DND-41 (cell line): ENCODE measurements around the gene MAP3K14.
A peak's percentile ranks its signal among the peaks of the same experiment; 100 is the strongest.

Source experiments
- ATAC-seq: fragments of 200-7000 bp; cut with Tn5 transposase; 3 replicates; pipeline ENCODE4 v1.9.1; 2021; ENCODE audit warnings: low read depth; ENCODE audit not compliant: insufficient read depth
- DNase-seq: peaks from one replicate; pipeline ENCODE4 v3.0.0-alpha.2; 2020
- H2AFZ ChIP-seq: 2 replicates; pipeline ENCODE4 v1.6.0; 2012; ENCODE audit warnings: low read depth, low read length
- H3K27ac ChIP-seq: 2 replicates; pipeline ENCODE4 v1.5.1; 2012; ENCODE audit warnings: low read length, inconsistent platforms
- H3K27me3 ChIP-seq: fragments of 200-600 bp; sonication (generic); 2 replicates; pipeline ENCODE4 v1.6.0; 2012; ENCODE audit warnings: low read length, mild to moderate bottlenecking, inconsistent platforms; ENCODE audit not compliant: insufficient read depth, poor library complexity
- H3K36me3 ChIP-seq: 2 replicates; pipeline ENCODE4 v1.5.1; 2012; ENCODE audit warnings: low read length, inconsistent platforms; ENCODE audit not compliant: insufficient read depth
- H3K4me1 ChIP-seq: 2 replicates; pipeline ENCODE4 v1.5.1; 2012; ENCODE audit warnings: mild to moderate bottlenecking, low read length; ENCODE audit not compliant: insufficient read depth
- H3K4me2 ChIP-seq: 2 replicates; pipeline ENCODE4 v1.6.0; 2012; ENCODE audit warnings: mild to moderate bottlenecking, moderate library complexity, low read length, inconsistent platforms; ENCODE audit not compliant: insufficient read depth
- H3K4me3 ChIP-seq, 2 experiments: fragments of 200-600 bp in 1 of 2; shearing (Covaris generic) in 1 of 2; 2 replicates each; pipeline ENCODE4 v1.5.1; 2012 to 2016; ENCODE audit warnings: inconsistent platforms in 2 of 2, low read length in 2 of 2, mild to moderate bottlenecking in 2 of 2, low read depth in 1 of 2, moderate library complexity in 1 of 2
- H3K79me2 ChIP-seq: 2 replicates; pipeline ENCODE4 v1.6.0; 2012; ENCODE audit warnings: low read length, inconsistent platforms; ENCODE audit not compliant: insufficient read depth
- H3K9ac ChIP-seq: 2 replicates; pipeline ENCODE4 v1.6.0; 2012; ENCODE audit warnings: low read depth, mild to moderate bottlenecking, inconsistent platforms, low read length, moderate library complexity
- H3K9me3 ChIP-seq: 2 replicates; pipeline ENCODE4 v1.5.1; 2012; ENCODE audit warnings: low read length, moderate library complexity, mild to moderate bottlenecking, inconsistent platforms; ENCODE audit not compliant: insufficient read depth, severe bottlenecking
- H4K20me1 ChIP-seq: 2 replicates; pipeline ENCODE4 v1.6.0; 2012; ENCODE audit warnings: low read length; ENCODE audit not compliant: insufficient read depth
- CTCF ChIP-seq: IDR thresholded peaks from 2 replicates; pipeline ENCODE4 v1.5.1; 2012; ENCODE audit warnings: borderline replicate concordance, low read length, moderate library complexity, mild to moderate bottlenecking; ENCODE audit not compliant: poor library complexity, severe bottlenecking; ENCODE audit errors: extremely low read depth
- EZH2 ChIP-seq: IDR thresholded peaks from 3 replicates; pipeline ENCODE4 v1.6.1; 2012; ENCODE audit warnings: borderline replicate concordance, low read depth, mild to moderate bottlenecking, moderate library complexity, low read length, inconsistent platforms; ENCODE audit not compliant: severe bottlenecking

MAP3K14 gene

GRCh38 chr17:45319239-45319703 lies 2.5 kb upstream of the MAP3K14 start:
- Histone ChIP-seq H3K79me2 (peaks cover 25% of the 10 kb centered on the region), H3K27ac (no peak overlapping the region), H4K20me1 (peaks cover 3% of the 10 kb centered on the region; the same call in 1 of the 2 replicates), H3K9ac (no peak overlapping the region), H3K4me1 (peaks cover 45% of the 10 kb centered on the region), H2AFZ (no peak overlapping the region), H3K4me3 (no peak overlapping the region), H3K36me3 (no peaks in the 10 kb centered on the region; the same call in 1 of the 2 replicates), H3K4me2 (no peak overlapping the region), H3K9me3 (no peaks in the 10 kb centered on the region), H3K27me3 (no peaks in the 10 kb centered on the region)
- ATAC-seq (no peak), DNase-seq (no peak)
- TF ChIP-seq EZH2 (no peak), CTCF (no peak)

- H3K4me2 ChIP-seq = peak overlapping the region; percentile 95; the same call in 1 of the 2 replicates
- H2AFZ ChIP-seq = no peak overlapping the region
These were observed 1.9 kb upstream of the MAP3K14 start for GRCh38 chr17:45318561-45319230.

GRCh38 chr17:45317111-45317928 lies 500 bp upstream of the MAP3K14 start:
- peak overlapping the region; percentile 81 for H3K27ac ChIP-seq
- DNase-seq (peak; percentile 100), ATAC-seq (peak; percentile 89)
- H3K4me2 ChIP-seq = peak overlapping the region; percentile 95
- peak overlapping the region; percentile 49 to 72; a peak in 3 of 4 replicates for H3K4me3 ChIP-seq
- H3K9me3 ChIP-seq = no peaks in the 10 kb centered on the region
- H3K4me1 ChIP-seq = peaks cover 65% of the 10 kb centered on the region
- TF ChIP-seq EZH2 (no peak), CTCF (peak; percentile 40)
- H4K20me1 ChIP-seq = peaks cover 3% of the 10 kb centered on the region; the same call in 1 of the 2 replicates
- peak overlapping the region; percentile 82 for H3K9ac ChIP-seq
- H2AFZ ChIP-seq = peak overlapping the region; percentile 92
- H3K27me3 ChIP-seq = no peaks in the 10 kb centered on the region
- H3K79me2 ChIP-seq = peaks cover 45% of the 10 kb centered on the region
- no peaks in the 10 kb centered on the region; the same call in 1 of the 2 replicates for H3K36me3 ChIP-seq

More at GRCh38 chr17:45318561-45319230, 1.9 kb upstream of the MAP3K14 start:
- H3K36me3 ChIP-seq = no peaks in the 10 kb centered on the region; the same call in 1 of the 2 replicates
- no peak for DNase-seq
- peaks cover 51% of the 10 kb centered on the region for H3K4me1 ChIP-seq
- no peak overlapping the region for H3K27ac ChIP-seq
- H3K27me3 ChIP-seq = no peaks in the 10 kb centered on the region
- H3K9me3 ChIP-seq = no peaks in the 10 kb centered on the region
- no peak overlapping the region for H3K4me3 ChIP-seq
- peaks cover 31% of the 10 kb centered on the region for H3K79me2 ChIP-seq
- TF ChIP-seq EZH2 = no peak
- no peak overlapping the region; the same call in 1 of the 2 replicates for H3K9ac ChIP-seq
- no peak for ATAC-seq
- peaks cover 3% of the 10 kb centered on the region; the same call in 1 of the 2 replicates for H4K20me1 ChIP-seq
